H1 (cell line): Measurements from ENCODE around the gene MACROD2. TPM values are rescaled to one million over a fixed set of nuclear protein-coding genes. Genes with fewer than 3 reads are reported as not detected.
A peak's percentile ranks its signal among the peaks of the same experiment; 100 is the strongest.

Experiments
- CTCF ChIA-PET: fragments of 300-600 bp; sonication (Branson Sonifier 250); formaldehyde crosslinking; loops from one replicate; lab custom pipeline; 2021; ENCODE audit not compliant: partially characterized antibody; lab: Charles Lee
- POLR2A ChIA-PET: fragments of 300-600 bp; sonication (Branson Sonifier 250); formaldehyde crosslinking; loops from one replicate; lab custom pipeline; 2021; ENCODE audit warnings: inconsistent platforms; ENCODE audit not compliant: partially characterized antibody; lab: Charles Lee
- DNase-seq, 2 experiments: peaks; one replicate each; pipeline versions ENCODE4 v3.0.0 to v3.0.0-alpha.2; 2010 to 2022; ENCODE audit warnings: low spot score in 2 of 2, low read depth in 1 of 2, mixed read lengths in 1 of 2
- FAIRE-seq: peaks from 2 replicates; lab custom pipeline; 2011; peaks lifted over from hg19 to GRCh38; lab: Jason Lieb, UNC
- H2AFZ ChIP-seq: 2 replicates; pipeline ENCODE4 v1.8.1; 2012; ENCODE audit warnings: low read length, inconsistent platforms
- H2AK5ac ChIP-seq: 2 replicates; pipeline ENCODE4 v1.6.1; 2013; ENCODE audit warnings: low read depth, low read length
- H2BK120ac ChIP-seq: replicated peaks from 2 replicates; pipeline ENCODE3; 2013; ENCODE audit warnings: low read depth, low read length, inconsistent platforms
- H2BK12ac ChIP-seq: 2 replicates; pipeline ENCODE4 v1.6.1; 2013; ENCODE audit warnings: low read depth, low read length
- H2BK15ac ChIP-seq: 2 replicates; pipeline ENCODE4 v1.6.1; 2013; ENCODE audit warnings: low read length
- H2BK20ac ChIP-seq: 2 replicates; pipeline ENCODE4 v1.6.1; 2013; ENCODE audit warnings: low read length
- H2BK5ac ChIP-seq: 2 replicates; pipeline ENCODE4 v1.6.1; 2013; ENCODE audit warnings: low read depth, low read length
- H3K14ac ChIP-seq: 2 replicates; pipeline ENCODE4 v1.6.1; 2013; ENCODE audit warnings: inconsistent platforms; ENCODE audit not compliant: insufficient read length
- H3K18ac ChIP-seq: 2 replicates; pipeline ENCODE4 v1.6.1; 2013; ENCODE audit warnings: low read length; ENCODE audit errors: extremely low read depth
- H3K23ac ChIP-seq: 2 replicates; pipeline ENCODE4 v1.6.1; 2013; ENCODE audit warnings: inconsistent platforms; ENCODE audit not compliant: insufficient read length
- H3K23me2 ChIP-seq: 2 replicates; pipeline ENCODE4 v1.6.1; 2013; ENCODE audit warnings: low read depth, low read length
- H3K27ac ChIP-seq: 2 replicates; pipeline ENCODE4 v1.6.1; 2011; ENCODE audit warnings: low read depth, low read length, inconsistent platforms
- H3K27me3 ChIP-seq, 4 experiments: replicated peaks in 1 of 4; 1 replicate in 1 of 4; 2 replicates in 3 of 4; pipeline versions ENCODE4 v1.6.1 to v1.8.1; 2011 to 2013; ENCODE audit warnings: low read length in 3 of 4, mild to moderate bottlenecking in 3 of 4, inconsistent platforms in 2 of 4, mixed read lengths in 2 of 4, moderate library complexity in 1 of 4; ENCODE audit not compliant: control insufficient read depth in 3 of 4, insufficient read depth in 3 of 4; ENCODE audit errors: extremely low read depth in 1 of 4
- H3K36me3 ChIP-seq, 4 experiments: 2 replicates each; pipeline versions ENCODE4 v1.6.1 to v1.8.1; 2011 to 2013; ENCODE audit warnings: mild to moderate bottlenecking in 4 of 4, low read length in 3 of 4, moderate library complexity in 2 of 4, control low read depth in 1 of 4, inconsistent platforms in 1 of 4; ENCODE audit not compliant: insufficient read depth in 4 of 4, control insufficient read depth in 2 of 4
- H3K4ac ChIP-seq: replicated peaks from 2 replicates; pipeline ENCODE3; 2013; ENCODE audit warnings: low read length, low read depth, mixed read lengths, inconsistent platforms; ENCODE audit not compliant: insufficient read length
- H3K4me1 ChIP-seq, 4 experiments: replicated peaks in 1 of 4; 1 replicate in 1 of 4; 2 replicates in 3 of 4; pipeline versions ENCODE4 v1.6.1 to v1.8.1; 2011 to 2013; ENCODE audit warnings: low read length in 3 of 4, inconsistent platforms in 2 of 4, mixed read lengths in 1 of 4; ENCODE audit not compliant: insufficient read depth in 4 of 4, control insufficient read depth in 3 of 4
- H3K4me2 ChIP-seq, 2 experiments: 2 replicates each; pipeline versions ENCODE4 v1.6.1 to v1.8.1; 2011 to 2013; ENCODE audit warnings: low read depth in 2 of 2, low read length in 2 of 2, control low read depth in 1 of 2, inconsistent platforms in 1 of 2, mild to moderate bottlenecking in 1 of 2; ENCODE audit not compliant: insufficient read depth in 1 of 2
- H3K4me3 ChIP-seq, 4 experiments: fragments of 200-600, 300-600 bp in 1 of 4; sonication (generic), shearing (Covaris generic), sonication (Bioruptor Twin) in 1 of 4; 2 replicates each; pipeline versions ENCODE4 v1.5.1 to v1.8.1; 2011 to 2016; ENCODE audit warnings: low read length in 4 of 4, low read depth in 3 of 4, control low read depth in 2 of 4, inconsistent platforms in 2 of 4, mild to moderate bottlenecking in 2 of 4, mixed read lengths in 1 of 4, moderate library complexity in 1 of 4; ENCODE audit not compliant: insufficient read depth in 2 of 4; ENCODE audit errors: extremely low read depth in 1 of 4
- H3K56ac ChIP-seq: replicated peaks from 2 replicates; pipeline ENCODE3; 2013; ENCODE audit warnings: low read depth, mild to moderate bottlenecking, mixed read lengths, low read length, inconsistent platforms; ENCODE audit not compliant: insufficient read length
- H3K79me1 ChIP-seq: 2 replicates; pipeline ENCODE4 v1.6.1; 2013; ENCODE audit warnings: low read depth, low read length, control low read depth
- H3K79me2 ChIP-seq, 2 experiments: 2 replicates each; pipeline versions ENCODE4 v1.6.1 to v1.8.1; 2012 to 2013; ENCODE audit warnings: low read length in 2 of 2, mild to moderate bottlenecking in 2 of 2, inconsistent platforms in 1 of 2; ENCODE audit not compliant: insufficient read depth in 2 of 2, control insufficient read depth in 1 of 2
- H3K9ac ChIP-seq, 4 experiments: replicated peaks in 1 of 4; 1 replicate in 1 of 4; 2 replicates in 3 of 4; pipeline versions ENCODE4 v1.6.1 to v1.8.1; 2011 to 2013; ENCODE audit warnings: low read depth in 3 of 4, low read length in 3 of 4, control low read depth in 2 of 4, mild to moderate bottlenecking in 2 of 4, moderate library complexity in 2 of 4, inconsistent platforms in 1 of 4; ENCODE audit errors: extremely low read depth in 1 of 4
- H3K9me3 ChIP-seq, 2 experiments: 2 replicates each; pipeline versions ENCODE4 v1.6.1 to v1.8.1; 2012 to 2013; ENCODE audit warnings: mild to moderate bottlenecking in 2 of 2, moderate library complexity in 2 of 2, control low read depth in 1 of 2, inconsistent platforms in 1 of 2, low read depth in 1 of 2, low read length in 1 of 2, mixed read lengths in 1 of 2; ENCODE audit not compliant: insufficient read depth in 2 of 2
- H4K20me1 ChIP-seq, 2 experiments: replicated peaks in 1 of 2; 2 replicates each; pipeline versions ENCODE3 to v1.8.1; 2011 to 2013; ENCODE audit warnings: inconsistent platforms in 2 of 2, low read length in 2 of 2, mild to moderate bottlenecking in 1 of 2; ENCODE audit not compliant: insufficient read depth in 2 of 2, control insufficient read depth in 1 of 2
- H4K5ac ChIP-seq: 2 replicates; pipeline ENCODE4 v1.6.1; 2013; ENCODE audit warnings: low read length, low read depth, mixed read lengths, inconsistent platforms; ENCODE audit not compliant: insufficient read length
- H4K8ac ChIP-seq: 2 replicates; pipeline ENCODE4 v1.8.0; 2013; ENCODE audit warnings: mild to moderate bottlenecking, moderate library complexity, low read length, inconsistent platforms; ENCODE audit not compliant: insufficient read depth; ENCODE audit errors: extremely low read depth
- H4K91ac ChIP-seq: replicated peaks from 2 replicates; pipeline ENCODE3; 2013; ENCODE audit warnings: low read length, mixed read lengths, inconsistent platforms; ENCODE audit not compliant: insufficient read length
- CHD1 ChIP-seq: IDR thresholded peaks from 2 replicates; pipeline ENCODE4 v1.6.1; 2012; ENCODE audit warnings: low read depth, low read length, improper control_type of control experiment
- CTBP2 ChIP-seq: IDR thresholded peaks from 2 replicates; pipeline ENCODE4 v1.7.0; 2011; ENCODE audit warnings: borderline replicate concordance, mild to moderate bottlenecking, moderate library complexity, mixed read lengths, low read length; ENCODE audit not compliant: insufficient read depth, insufficient read length
- CTCF ChIP-seq, 3 experiments: IDR thresholded peaks; 1 replicate in 2 of 3; 2 replicates in 1 of 3; pipeline versions ENCODE4 v1.5.1 to v1.6.1; 2011; ENCODE audit warnings: low read length in 3 of 3, mild to moderate bottlenecking in 3 of 3, inconsistent platforms in 2 of 3, low read depth in 1 of 3, moderate library complexity in 1 of 3; ENCODE audit not compliant: insufficient read depth in 1 of 3; ENCODE audit errors: control extremely low read depth in 1 of 3
- GTF2F1 ChIP-seq: IDR thresholded peaks from 2 replicates; pipeline ENCODE4 v1.6.1; 2012; ENCODE audit warnings: low read depth, low read length, improper control_type of control experiment, borderline replicate concordance
- KDM1A ChIP-seq: fragments of 200-600, 300-600 bp; sonication (generic); IDR thresholded peaks from 2 replicates; pipeline ENCODE4 v1.7.1; 2016; ENCODE audit warnings: mild to moderate bottlenecking, low read length, borderline replicate concordance
- KDM5A ChIP-seq: fragments of 200-600 bp; IDR thresholded peaks from 2 replicates; pipeline ENCODE4 v1.7.1; 2012; ENCODE audit warnings: mild to moderate bottlenecking, low read length, inconsistent platforms, mixed read lengths
- RAD21 ChIP-seq, 2 experiments: IDR thresholded peaks in 1 of 2; conservative IDR thresholded peaks in 1 of 2; 2 replicates each; pipeline ENCODE4 v1.6.1; 2011; ENCODE audit warnings: low read depth in 2 of 2, low read length in 2 of 2, improper control_type of control experiment in 1 of 2, inconsistent platforms in 1 of 2, mild to moderate bottlenecking in 1 of 2, moderate library complexity in 1 of 2
- SP4 ChIP-seq: IDR thresholded peaks from 2 replicates; pipeline ENCODE4 v1.6.1; 2012; ENCODE audit warnings: low read length, inconsistent platforms
- WGBS, 2 experiments: shearing (Covaris generic) in 1 of 2; methylation state at CpG; one replicate each; pipeline versions ENCODE4 v1.1.6 to v1.1.7; 2013 to 2015; ENCODE audit warnings: low lambda C conversion rate in 2 of 2, mixed read lengths in 2 of 2, inconsistent platforms in 1 of 2, low coverage in 1 of 2, missing lambda C conversion rate in 1 of 2; ENCODE audit not compliant: insufficient replicate concordance in 2 of 2, insufficient coverage in 1 of 2, insufficient read length in 1 of 2; ENCODE audit errors: extremely low coverage in 1 of 2, missing lambda C conversion rate in 1 of 2; 5-methylcytosine and 5-hydroxymethylcytosine counted together
- polyA plus RNA-seq, 7 experiments: library from polyadenylated mRNA; depleted of rRNA in 3 of 7; stranded (reverse) in 5 of 7; unstranded in 2 of 7; fragments of >200 nt in 5 of 7; fragments of 200-250 nt in 2 of 7; gene quantifications; 1 replicate in 5 of 7; 2 replicates in 1 of 7; 4 replicates in 1 of 7; pipeline versions ENCODE4 v1.2.1 to v1.2.3, GENCODE V29; 2011 to 2013; ENCODE audit warnings: missing spikeins in 2 of 7, mixed read lengths in 2 of 7
- total RNA-seq: library from RNA; stranded (reverse); fragmentation: NEBNext Ultra II Directional; extraction: Animal tissue kit (Norgen Biotek cat#: 25700); gene quantifications from 2 replicates; pipeline ENCODE4 v1.2.1, GENCODE V29; 2021

Gene MACROD2
- total and polyA plus RNA-seq, 2 of the 8 experiments (the other 6 are each of a cell fraction or from before 2014, with no cell fraction given) = 0.70 to 3.9 TPM

- Histone ChIP-seq H3K23me2 (no peaks in the 10 kb centered on the region; the same call in 1 of the 2 replicates), H4K8ac (no peak overlapping the region), H3K27ac (no peak overlapping the region), H2BK20ac (no peak overlapping the region), H2AK5ac (no peak overlapping the region), H2BK15ac (no peak overlapping the region), H3K4ac (no peak overlapping the region), H3K4me2 (no peak overlapping the region), H4K5ac (no peak overlapping the region), H3K27me3 (no peaks in the 10 kb centered on the region), H3K4me1 (no peaks in the 10 kb centered on the region), H3K79me1 (no peaks in the 10 kb centered on the region), H3K36me3 (no peaks in the 10 kb centered on the region), H3K23ac (no peak overlapping the region), H4K20me1 (no peaks in the 10 kb centered on the region), H3K79me2 (no peaks in the 10 kb centered on the region), H3K56ac (no peak overlapping the region), H2BK120ac (no peak overlapping the region), H2BK5ac (no peak overlapping the region), H2BK12ac (no peak overlapping the region), H4K91ac (no peak overlapping the region), H3K9me3 (no peaks in the 10 kb centered on the region), H3K9ac (no peak overlapping the region), H3K4me3 (no peak overlapping the region), H2AFZ (no peak overlapping the region), H3K14ac (no peak overlapping the region), H3K18ac (no peak overlapping the region)
- FAIRE-seq (no peak), DNase-seq (no peak)
- WGBS, 2 experiments = 90% methylated on average over 2 of the region's 2 CpGs; no CpG with 5 or more reads in 1 of the 2 experiments
- no peak for TF ChIP-seq CHD1
- TF ChIP-seq CTBP2 = no peak
- no peak for TF ChIP-seq GTF2F1
- peak in 1 of 3 experiments; percentile 50; a peak in 1 of 4 replicates for TF ChIP-seq CTCF (IDR thresholded peaks at IDR 0.05; ENCODE audit: control extremely low read depth in 1 of 3, insufficient read depth in 1 of 3, low read depth in 1 of 3, low read length in 3 of 3)
- TF ChIP-seq RAD21 (IDR thresholded peaks at IDR 0.05 in 1 of 2, conservative IDR thresholded peaks at IDR 0.05 in 1 of 2; ENCODE audit: low read depth in 2 of 2, low read length in 2 of 2) = peak; percentile 31 to 43; a peak in 2 of 4 replicates
- no peak for TF ChIP-seq SP4
- TF ChIP-seq KDM5A = no peak
- no peak for TF ChIP-seq KDM1A
- POLR2A ChIA-PET = no interaction called here
- CTCF ChIA-PET = interaction anchor here (0.6 to 3.3 kb wide), 11 partner anchors 10 to 230 kb away, joined by 3 to 27 read pairs (median 3); no protein-coding TSS in a partner anchor
Observed at GRCh38 chr20:15643713-15644112, 1648.4 kb downstream of the MACROD2 start.
